ENCODE results near the gene ESR2. TPM values are rescaled to one million over a fixed set of nuclear protein-coding genes. Genes with fewer than 3 reads are reported as not detected.

ESR2 gene
- total RNA-seq, 2 donors from 2014 or later = 0.64 TPM; not detected in 1

GRCh38 chr14:64081174-64081746 lies 212.9 kb downstream of the ESR2 start:
- no peaks in the 10 kb centered on the region for H3K27me3 Mint-ChIP-seq
- no peaks in the 10 kb centered on the region for H3K4me1 Mint-ChIP-seq (ENCODE audit: low read depth in 2 of 2)
- no peaks in the 10 kb centered on the region for H3K9me3 Mint-ChIP-seq
- DNase-seq (ENCODE audit: low spot score) = no peak
- H3K36me3 Mint-ChIP-seq = peaks cover 16% of the 10 kb centered on the region
- no peak for ATAC-seq
- no peak overlapping the region for H3K4me3 Mint-ChIP-seq
- H3K27ac Mint-ChIP-seq = no peak overlapping the region

- Mint-ChIP-seq H3K27ac (peak overlapping the region in 1 of 2 donors; percentile 12), H3K4me3 (no peak overlapping the region), H3K27me3 (no peaks in the 10 kb centered on the region), H3K4me1 (ENCODE audit: low read depth in 2 of 2) (no peaks in the 10 kb centered on the region), H3K36me3 (peaks cover 13% of the 10 kb centered on the region), H3K9me3 (no peaks in the 10 kb centered on the region)
- ATAC-seq = no peak
- no peak for DNase-seq (ENCODE audit: low spot score)
These were observed 213.7 kb downstream of the ESR2 start for GRCh38 chr14:64080452-64080851.

- peaks cover 0 to 3% of the 10 kb centered on the region in 2 donors for H3K4me1 Mint-ChIP-seq (ENCODE audit: low read depth in 2 of 2)
- no peak for ATAC-seq
- DNase-seq (ENCODE audit: low spot score) = no peak
- no peak overlapping the region for H3K4me3 Mint-ChIP-seq
- H3K9me3 Mint-ChIP-seq = no peaks in the 10 kb centered on the region
- H3K36me3 Mint-ChIP-seq = peaks cover 20% of the 10 kb centered on the region
- H3K27me3 Mint-ChIP-seq = no peaks in the 10 kb centered on the region
- H3K27ac Mint-ChIP-seq = no peak overlapping the region
These were observed 218.6 kb downstream of the ESR2 start for GRCh38 chr14:64075613-64076005.

- Mint-ChIP-seq H3K9me3 (no peaks in the 10 kb centered on the region), H3K27ac (no peak overlapping the region), H3K36me3 (peaks cover 20% of the 10 kb centered on the region), H3K4me1 (ENCODE audit: low read depth in 2 of 2) (peaks cover 0 to 3% of the 10 kb centered on the region in 2 donors), H3K27me3 (no peaks in the 10 kb centered on the region), H3K4me3 (no peak overlapping the region)
- DNase-seq (ENCODE audit: low spot score) (no peak), ATAC-seq (no peak)
These were observed 219.1 kb downstream of the ESR2 start for GRCh38 chr14:64074961-64075612.

- DNase-seq (ENCODE audit: low spot score) (no peak), ATAC-seq (no peak)
- Mint-ChIP-seq H3K27ac (peak overlapping the region in 1 of 2 donors; percentile 65), H3K9me3 (no peaks in the 10 kb centered on the region), H3K27me3 (no peaks in the 10 kb centered on the region), H3K4me1 (ENCODE audit: low read depth in 2 of 2) (peaks cover 0 to 3% of the 10 kb centered on the region in 2 donors), H3K36me3 (peaks cover 15% of the 10 kb centered on the region), H3K4me3 (no peak overlapping the region)
These were observed 224.4 kb downstream of the ESR2 start for GRCh38 chr14:64069634-64070359.

- ATAC-seq (no peak), DNase-seq (ENCODE audit: low spot score) (no peak)
- no peak overlapping the region for H3K27ac Mint-ChIP-seq
- no peak overlapping the region for H3K4me3 Mint-ChIP-seq
- H3K27me3 Mint-ChIP-seq = no peaks in the 10 kb centered on the region
- H3K36me3 Mint-ChIP-seq = no peaks in the 10 kb centered on the region
- peaks cover 0 to 14% of the 10 kb centered on the region in 2 donors for H3K4me1 Mint-ChIP-seq (ENCODE audit: low read depth in 2 of 2)
- no peaks in the 10 kb centered on the region for H3K9me3 Mint-ChIP-seq
These were observed 229.7 kb downstream of the ESR2 start for GRCh38 chr14:64064447-64064846.

GRCh38 chr14:64062381-64063115 lies 231.6 kb downstream of the ESR2 start:
- peaks cover 8% of the 10 kb centered on the region for H3K36me3 Mint-ChIP-seq
- DNase-seq (ENCODE audit: low spot score) (no peak), ATAC-seq (no peak)
- no peak overlapping the region for H3K27ac Mint-ChIP-seq
- H3K27me3 Mint-ChIP-seq = no peaks in the 10 kb centered on the region
- H3K4me3 Mint-ChIP-seq = no peak overlapping the region
- no peaks in the 10 kb centered on the region for H3K9me3 Mint-ChIP-seq
- H3K4me1 Mint-ChIP-seq (ENCODE audit: low read depth in 2 of 2) = peaks cover 7 to 22% of the 10 kb centered on the region in 2 donors

- ATAC-seq (no peak), DNase-seq (ENCODE audit: low spot score) (no peak)
- no peaks in the 10 kb centered on the region for H3K27me3 Mint-ChIP-seq
- peaks cover 7 to 26% of the 10 kb centered on the region in 2 donors for H3K4me1 Mint-ChIP-seq (ENCODE audit: low read depth in 2 of 2)
- no peaks in the 10 kb centered on the region for H3K9me3 Mint-ChIP-seq
- peaks cover 13% of the 10 kb centered on the region for H3K36me3 Mint-ChIP-seq
- no peak overlapping the region for H3K4me3 Mint-ChIP-seq
- H3K27ac Mint-ChIP-seq = peak overlapping the region in 1 of 2 donors; percentile 8
These were observed 232.5 kb downstream of the ESR2 start for GRCh38 chr14:64061706-64062105.

- Mint-ChIP-seq H3K4me3 (no peak overlapping the region), H3K36me3 (peaks cover 13% of the 10 kb centered on the region), H3K9me3 (no peaks in the 10 kb centered on the region), H3K4me1 (ENCODE audit: low read depth in 2 of 2) (peaks cover 7 to 26% of the 10 kb centered on the region in 2 donors), H3K27ac (peak overlapping the region in 1 of 2 donors; percentile 8), H3K27me3 (no peaks in the 10 kb centered on the region)
- DNase-seq (ENCODE audit: low spot score) = no peak
- ATAC-seq = no peak
These were observed 233.1 kb downstream of the ESR2 start for GRCh38 chr14:64061115-64061514.

GRCh38 chr14:64060648-64061096 lies 233.5 kb downstream of the ESR2 start:
- ATAC-seq = no peak
- Mint-ChIP-seq H3K4me3 (no peak overlapping the region), H3K36me3 (peaks cover 13% of the 10 kb centered on the region), H3K27ac (peak overlapping the region in 1 of 2 donors; percentile 8), H3K9me3 (no peaks in the 10 kb centered on the region), H3K27me3 (no peaks in the 10 kb centered on the region), H3K4me1 (ENCODE audit: low read depth in 2 of 2) (peaks cover 7 to 26% of the 10 kb centered on the region in 2 donors)
- DNase-seq (ENCODE audit: low spot score) = no peak

- Mint-ChIP-seq H3K27ac (peak overlapping the region in 1 of 2 donors; percentile 20), H3K4me1 (ENCODE audit: low read depth in 2 of 2) (peaks cover 7 to 26% of the 10 kb centered on the region in 2 donors), H3K36me3 (peaks cover 13% of the 10 kb centered on the region), H3K27me3 (no peaks in the 10 kb centered on the region), H3K9me3 (no peaks in the 10 kb centered on the region), H3K4me3 (no peak overlapping the region)
- ATAC-seq (no peak), DNase-seq (ENCODE audit: low spot score) (no peak)
These were observed 234.0 kb downstream of the ESR2 start for GRCh38 chr14:64060199-64060545.

GRCh38 chr14:64059454-64060198 lies 234.5 kb downstream of the ESR2 start:
- Mint-ChIP-seq H3K27me3 (no peaks in the 10 kb centered on the region), H3K4me3 (no peak overlapping the region), H3K4me1 (ENCODE audit: low read depth in 2 of 2) (peaks cover 7 to 26% of the 10 kb centered on the region in 2 donors), H3K36me3 (peaks cover 13% of the 10 kb centered on the region), H3K27ac (peak overlapping the region in 1 of 2 donors; percentile 20), H3K9me3 (no peaks in the 10 kb centered on the region)
- peak in 1 of 2 donors; percentile 45 for ATAC-seq
- DNase-seq (ENCODE audit: low spot score) = no peak

Measured in natural killer cell treated with Interleukin-12 subunit alpha and Interleukin-12 subunit beta and Interleukin-15 and Interleukin-18, amount 100 ng/mL, for 72 hours (primary cell).